H9 (cell line): ENCODE data around the gene TNFAIP8L3. TPM values are rescaled to one million over a fixed set of nuclear protein-coding genes. Genes with fewer than 3 reads are reported as not detected.

Source experiments
- DNase-seq: peaks from one replicate; pipeline ENCODE4 v3.0.0-alpha.2; 2017
- H2AFZ ChIP-seq: one replicate; pipeline ENCODE4 v1.6.1; 2013; ENCODE audit warnings: mild to moderate bottlenecking, low read length, control low read depth, moderate library complexity
- H2AK5ac ChIP-seq: 2 replicates; pipeline ENCODE4 v1.6.1; 2013; ENCODE audit warnings: low read length, control low read depth, mixed read lengths; ENCODE audit not compliant: insufficient read length
- H2BK120ac ChIP-seq: one replicate; pipeline ENCODE4 v1.6.1; 2013; ENCODE audit warnings: low read depth, mild to moderate bottlenecking, low read length, control low read depth, inconsistent platforms; ENCODE audit not compliant: poor library complexity, severe bottlenecking
- H2BK12ac ChIP-seq: 2 replicates; pipeline ENCODE4 v1.6.1; 2013; ENCODE audit warnings: low read length, control low read depth, mixed read lengths, low read depth; ENCODE audit not compliant: insufficient read length
- H2BK15ac ChIP-seq: 2 replicates; pipeline ENCODE4 v1.6.1; 2013; ENCODE audit warnings: low read depth, low read length, control low read depth
- H2BK20ac ChIP-seq: one replicate; pipeline ENCODE4 v1.6.1; 2013; ENCODE audit warnings: low read depth, mild to moderate bottlenecking, low read length, control low read depth, inconsistent platforms; ENCODE audit not compliant: poor library complexity, severe bottlenecking
- H2BK5ac ChIP-seq: 2 replicates; pipeline ENCODE4 v1.6.1; 2013; ENCODE audit warnings: low read length, control low read depth, mixed read lengths; ENCODE audit not compliant: insufficient read length
- H3K14ac ChIP-seq: 2 replicates; pipeline ENCODE4 v1.6.1; 2013; ENCODE audit warnings: low read length, control low read depth; ENCODE audit not compliant: insufficient read depth
- H3K18ac ChIP-seq: 2 replicates; pipeline ENCODE4 v1.6.1; 2013; ENCODE audit warnings: low read depth, mild to moderate bottlenecking, mixed read lengths, low read length, control low read depth; ENCODE audit not compliant: insufficient read length
- H3K23ac ChIP-seq: 2 replicates; pipeline ENCODE4 v1.6.1; 2013; ENCODE audit warnings: low read length, control low read depth, mixed read lengths, low read depth; ENCODE audit not compliant: insufficient read length
- H3K23me2 ChIP-seq: 2 replicates; pipeline ENCODE4 v1.6.1; 2013; ENCODE audit warnings: low read depth, mild to moderate bottlenecking, mixed read lengths, low read length, control low read depth; ENCODE audit not compliant: insufficient read length, poor library complexity, severe bottlenecking
- H3K27ac ChIP-seq: 2 replicates; pipeline ENCODE4 v1.5.1; 2013; ENCODE audit warnings: low read length, control low read depth, mixed read lengths, low read depth; ENCODE audit not compliant: insufficient read length
- H3K27me3 ChIP-seq: 2 replicates; pipeline ENCODE4 v1.6.1; 2013; ENCODE audit warnings: low read length, control low read depth, inconsistent platforms; ENCODE audit not compliant: insufficient read depth
- H3K4ac ChIP-seq: 2 replicates; pipeline ENCODE4 v1.6.1; 2013; ENCODE audit warnings: low read depth, mild to moderate bottlenecking, control low read depth, inconsistent platforms, low read length, moderate library complexity
- H3K4me1 ChIP-seq: 2 replicates; pipeline ENCODE4 v1.6.1; 2013; ENCODE audit warnings: low read length, control low read depth, inconsistent platforms; ENCODE audit not compliant: insufficient read depth
- H3K4me2 ChIP-seq: 2 replicates; pipeline ENCODE4 v1.6.1; 2013; ENCODE audit warnings: low read length, control low read depth, mixed read lengths; ENCODE audit not compliant: insufficient read length, insufficient read depth
- H3K56ac ChIP-seq: 2 replicates; pipeline ENCODE4 v1.6.1; 2013; ENCODE audit warnings: low read depth, mild to moderate bottlenecking, mixed read lengths, low read length, control low read depth; ENCODE audit not compliant: insufficient read length
- H3K79me1 ChIP-seq: 2 replicates; pipeline ENCODE4 v1.6.1; 2013; ENCODE audit warnings: low read depth, mild to moderate bottlenecking, moderate library complexity, low read length, control low read depth, inconsistent platforms; ENCODE audit not compliant: insufficient read depth, poor library complexity, severe bottlenecking
- H3K79me2 ChIP-seq: 2 replicates; pipeline ENCODE4 v1.6.1; 2013; ENCODE audit warnings: low read length, control low read depth, inconsistent platforms; ENCODE audit not compliant: insufficient read depth
- H3K9ac ChIP-seq: 2 replicates; pipeline ENCODE4 v1.6.1; 2013; ENCODE audit warnings: low read length, control low read depth, mixed read lengths; ENCODE audit not compliant: insufficient read length; ENCODE audit errors: extremely low read depth
- H3K9me3 ChIP-seq: one replicate; pipeline ENCODE4 v1.6.1; 2013; ENCODE audit warnings: low read depth, low read length, inconsistent platforms; ENCODE audit not compliant: control insufficient read depth
- H3T11ph ChIP-seq: one replicate; pipeline ENCODE4 v1.6.1; 2013; ENCODE audit warnings: mild to moderate bottlenecking, low read length, control low read depth, inconsistent platforms
- H4K20me1 ChIP-seq: one replicate; pipeline ENCODE4 v1.6.1; 2013; ENCODE audit not compliant: control insufficient read depth, insufficient read length, insufficient read depth
- H4K5ac ChIP-seq: 2 replicates; pipeline ENCODE4 v1.6.1; 2013; ENCODE audit warnings: low read depth, mild to moderate bottlenecking, mixed read lengths, low read length, control low read depth; ENCODE audit not compliant: insufficient read length
- H4K8ac ChIP-seq: replicated peaks from 2 replicates; pipeline ENCODE4 v1.6.1; 2013; ENCODE audit warnings: low read length, control low read depth, mixed read lengths, low read depth; ENCODE audit not compliant: insufficient read length
- H4K91ac ChIP-seq: 2 replicates; pipeline ENCODE4 v1.6.1; 2013; ENCODE audit warnings: low read depth, mild to moderate bottlenecking, moderate library complexity, mixed read lengths, low read length, control low read depth; ENCODE audit not compliant: insufficient read length
- H3K27ac Mint-ChIP-seq, 3 experiments: 2 replicates in 2 of 3; 3 replicates in 1 of 3; pipeline ENCODE4 v1.8.0; 2020 to 2021; ENCODE audit warnings: mixed read lengths in 3 of 3, mild to moderate bottlenecking in 1 of 3, moderate library complexity in 1 of 3
- H3K27me3 Mint-ChIP-seq: 2 replicates; pipeline ENCODE4 v1.8.0; 2021; ENCODE audit warnings: low read depth, mild to moderate bottlenecking, moderate library complexity, mixed read lengths
- H3K36me3 Mint-ChIP-seq, 3 experiments: 2 replicates in 2 of 3; 3 replicates in 1 of 3; pipeline ENCODE4 v1.8.0; 2020 to 2021; ENCODE audit warnings: low read depth in 3 of 3, mixed read lengths in 3 of 3; ENCODE audit not compliant: insufficient read depth in 1 of 3
- H3K4me1 Mint-ChIP-seq, 2 experiments: 2 replicates each; pipeline ENCODE4 v1.8.0; 2020; ENCODE audit warnings: mixed read lengths in 2 of 2
- H3K4me3 Mint-ChIP-seq, 2 experiments: 2 replicates in 1 of 2; 3 replicates in 1 of 2; pipeline ENCODE4 v1.8.0; 2020 to 2021; ENCODE audit warnings: mild to moderate bottlenecking in 2 of 2, mixed read lengths in 2 of 2, moderate library complexity in 1 of 2
- H3K9me3 Mint-ChIP-seq, 2 experiments: 2 replicates in 1 of 2; 3 replicates in 1 of 2; pipeline ENCODE4 v1.8.0; 2020; ENCODE audit warnings: mild to moderate bottlenecking in 2 of 2, mixed read lengths in 2 of 2, moderate library complexity in 1 of 2
- CTCF ChIP-seq: fragments of 200-600 bp; sonication (generic); conservative IDR thresholded peaks from 3 replicates; pipeline ENCODE4 v1.8.0; 2021; ENCODE audit warnings: antibody characterized with exemption, mild to moderate bottlenecking
- WGBS: extraction: QIAGEN DNeasy Blood & Tissue Kit; methylation state at CpG from one replicate; pipeline ENCODE4 v1.1.7; 2013; ENCODE audit warnings: missing lambda C conversion rate, low lambda C conversion rate, mixed read lengths; ENCODE audit not compliant: insufficient read length; ENCODE audit errors: extremely low coverage; 5-methylcytosine and 5-hydroxymethylcytosine counted together
- total RNA-seq: library from RNA; stranded (reverse); gene quantifications from 2 replicates; pipeline ENCODE4 v1.2.1, GENCODE V29; 2021

TNFAIP8L3 gene
- total RNA-seq, 1 experiment from 2014 or later, result 0.22 TPM

GRCh38 chr15:51128701-51129100 lies 34.0 kb upstream of the TNFAIP8L3 start:
- Histone ChIP-seq H3K9me3 (no peaks in the 10 kb centered on the region), H3K14ac (no peak overlapping the region), H3K4me1 (no peaks in the 10 kb centered on the region), H4K5ac (no peak overlapping the region), H3K23ac (no peak overlapping the region), H3T11ph (no peak overlapping the region), H2BK12ac (no peak overlapping the region), H2BK120ac (no peak overlapping the region), H3K79me1 (no peaks in the 10 kb centered on the region), H3K27ac (no peak overlapping the region), H3K9ac (no peak overlapping the region), H3K23me2 (no peaks in the 10 kb centered on the region), H3K18ac (no peak overlapping the region), H3K4ac (no peak overlapping the region), H3K56ac (no peak overlapping the region), H2AFZ (no peak overlapping the region), H3K79me2 (no peaks in the 10 kb centered on the region), H3K27me3 (no peaks in the 10 kb centered on the region), H4K20me1 (no peaks in the 10 kb centered on the region), H4K8ac (no peak overlapping the region), H2AK5ac (no peak overlapping the region), H4K91ac (no peak overlapping the region), H3K4me2 (no peak overlapping the region), H2BK15ac (no peak overlapping the region), H2BK20ac (no peak overlapping the region), H2BK5ac (no peak overlapping the region)
- WGBS, result no CpG with 5 or more reads among the region's 2 CpGs
- TF ChIP-seq CTCF, result no peak
- peaks cover 0 to 5% of the 10 kb centered on the region in 2 experiments; a peak in 1 of 4 replicates for H3K4me1 Mint-ChIP-seq
- no peak for DNase-seq
- peaks cover 0 to 3% (median 0%) of the 10 kb centered on the region in 3 experiments; a peak in 1 of 7 replicates for H3K36me3 Mint-ChIP-seq
- H3K27ac Mint-ChIP-seq, result no peak overlapping the region
- peaks cover 2 to 3% of the 10 kb centered on the region in 2 experiments; a peak in 1 of 5 replicates for H3K9me3 Mint-ChIP-seq
- H3K27me3 Mint-ChIP-seq, result peaks cover 4% of the 10 kb centered on the region
- H3K4me3 Mint-ChIP-seq, result no peak overlapping the region
